AG09319 (cell line): ENCODE measurements around the gene SLC30A3.

ENCODE experiments used
- DNase-seq: peaks from one replicate; pipeline ENCODE4 v3.0.0-alpha.2; 2010; ENCODE audit warnings: low read depth; ENCODE audit errors: extremely low read depth
- TF ChIP-seq, protein P1 (sequence below): IDR thresholded peaks from 2 replicates; pipeline ENCODE4 v1.5.1; 2011; ENCODE audit warnings: low read depth, mild to moderate bottlenecking, inconsistent platforms, low read length, moderate library complexity

SLC30A3 gene

DNA sequence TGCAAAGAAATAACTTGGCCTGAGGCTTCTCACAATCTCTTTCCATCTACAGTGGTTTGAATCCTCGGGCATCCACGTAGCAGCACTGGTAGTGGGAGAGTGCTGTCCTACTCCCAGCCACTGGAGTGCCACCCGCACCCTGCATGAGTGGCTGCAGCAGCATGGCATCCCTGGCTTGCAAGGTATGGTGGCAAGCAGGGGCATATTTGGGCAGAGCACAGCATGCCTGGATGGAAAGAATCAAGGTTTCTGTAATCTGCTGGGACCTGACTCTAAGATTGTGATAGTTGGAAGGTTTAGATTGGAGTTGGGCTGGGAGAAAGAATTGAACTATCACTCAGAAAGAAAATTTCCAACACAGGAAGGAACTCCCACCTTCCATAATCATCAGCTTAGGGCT lies 41.7 kb downstream of the SLC30A3 start:
- TF ChIP-seq, protein P1, sequence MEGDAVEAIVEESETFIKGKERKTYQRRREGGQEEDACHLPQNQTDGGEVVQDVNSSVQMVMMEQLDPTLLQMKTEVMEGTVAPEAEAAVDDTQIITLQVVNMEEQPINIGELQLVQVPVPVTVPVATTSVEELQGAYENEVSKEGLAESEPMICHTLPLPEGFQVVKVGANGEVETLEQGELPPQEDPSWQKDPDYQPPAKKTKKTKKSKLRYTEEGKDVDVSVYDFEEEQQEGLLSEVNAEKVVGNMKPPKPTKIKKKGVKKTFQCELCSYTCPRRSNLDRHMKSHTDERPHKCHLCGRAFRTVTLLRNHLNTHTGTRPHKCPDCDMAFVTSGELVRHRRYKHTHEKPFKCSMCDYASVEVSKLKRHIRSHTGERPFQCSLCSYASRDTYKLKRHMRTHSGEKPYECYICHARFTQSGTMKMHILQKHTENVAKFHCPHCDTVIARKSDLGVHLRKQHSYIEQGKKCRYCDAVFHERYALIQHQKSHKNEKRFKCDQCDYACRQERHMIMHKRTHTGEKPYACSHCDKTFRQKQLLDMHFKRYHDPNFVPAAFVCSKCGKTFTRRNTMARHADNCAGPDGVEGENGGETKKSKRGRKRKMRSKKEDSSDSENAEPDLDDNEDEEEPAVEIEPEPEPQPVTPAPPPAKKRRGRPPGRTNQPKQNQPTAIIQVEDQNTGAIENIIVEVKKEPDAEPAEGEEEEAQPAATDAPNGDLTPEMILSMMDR, result no peak
- no peak for DNase-seq

DNA sequence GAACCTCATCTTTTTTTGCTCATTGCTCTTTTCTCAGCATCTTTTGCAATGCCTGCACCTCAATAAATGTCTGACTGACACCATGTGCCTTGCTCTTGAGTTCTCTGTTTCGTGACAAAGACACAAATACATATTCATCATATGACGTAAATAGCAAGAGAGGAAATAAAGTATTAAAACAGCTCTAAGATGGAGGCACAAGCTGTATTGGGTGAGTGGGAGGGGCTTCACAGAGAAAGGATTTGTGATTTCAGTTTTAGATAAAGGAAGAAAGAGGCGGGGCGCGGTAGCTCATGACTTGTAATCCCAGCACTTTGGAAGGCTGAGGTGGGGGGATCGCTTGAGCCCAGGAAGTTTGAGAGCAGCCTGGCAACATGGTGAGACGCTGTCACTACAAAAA lies 42.8 kb downstream of the SLC30A3 start:
- DNase-seq, result no peak
- TF ChIP-seq, protein P1, result no peak

DNA sequence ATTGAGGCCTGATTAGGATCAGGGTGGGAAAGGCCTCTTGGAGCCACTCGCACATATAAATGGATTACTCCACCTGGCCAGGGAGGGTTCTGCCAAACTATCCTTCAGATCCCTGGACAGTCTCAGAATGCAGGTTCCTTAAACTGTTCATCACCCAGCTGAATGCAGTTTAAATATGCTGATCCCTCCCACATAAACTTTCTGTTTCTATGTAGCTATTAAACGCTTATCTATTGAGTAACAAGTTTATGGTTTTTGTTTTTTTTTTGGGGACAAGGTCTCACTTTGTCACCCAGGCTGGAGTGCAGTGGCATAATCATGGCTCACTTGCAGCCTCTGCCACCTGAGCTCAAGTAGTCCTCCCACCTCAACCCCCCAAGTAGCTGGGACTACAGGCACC lies 43.8 kb downstream of the SLC30A3 start:
- TF ChIP-seq, protein P1, result no peak
- no peak for DNase-seq

DNA sequence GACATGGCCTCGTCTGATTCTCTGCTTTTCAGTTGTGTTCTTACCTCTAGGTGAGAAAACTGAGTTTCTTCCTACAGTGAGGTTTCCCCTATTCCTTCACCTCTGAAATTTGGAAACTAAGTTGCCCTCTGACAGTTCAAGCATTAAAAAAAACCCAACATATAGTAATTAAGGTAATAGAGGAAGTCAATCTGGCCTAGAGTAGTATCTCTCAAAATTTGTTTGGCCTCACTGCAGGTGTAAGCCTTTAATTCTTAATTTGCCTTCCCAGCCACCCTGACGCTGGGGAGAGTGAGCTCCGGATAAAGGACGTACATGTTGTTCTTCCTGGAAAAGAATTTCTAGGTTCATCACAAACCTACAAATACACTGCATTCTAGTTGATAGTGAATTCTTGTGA lies 44.2 kb downstream of the SLC30A3 start:
- TF ChIP-seq, protein P1, result no peak
- no peak for DNase-seq

DNA sequence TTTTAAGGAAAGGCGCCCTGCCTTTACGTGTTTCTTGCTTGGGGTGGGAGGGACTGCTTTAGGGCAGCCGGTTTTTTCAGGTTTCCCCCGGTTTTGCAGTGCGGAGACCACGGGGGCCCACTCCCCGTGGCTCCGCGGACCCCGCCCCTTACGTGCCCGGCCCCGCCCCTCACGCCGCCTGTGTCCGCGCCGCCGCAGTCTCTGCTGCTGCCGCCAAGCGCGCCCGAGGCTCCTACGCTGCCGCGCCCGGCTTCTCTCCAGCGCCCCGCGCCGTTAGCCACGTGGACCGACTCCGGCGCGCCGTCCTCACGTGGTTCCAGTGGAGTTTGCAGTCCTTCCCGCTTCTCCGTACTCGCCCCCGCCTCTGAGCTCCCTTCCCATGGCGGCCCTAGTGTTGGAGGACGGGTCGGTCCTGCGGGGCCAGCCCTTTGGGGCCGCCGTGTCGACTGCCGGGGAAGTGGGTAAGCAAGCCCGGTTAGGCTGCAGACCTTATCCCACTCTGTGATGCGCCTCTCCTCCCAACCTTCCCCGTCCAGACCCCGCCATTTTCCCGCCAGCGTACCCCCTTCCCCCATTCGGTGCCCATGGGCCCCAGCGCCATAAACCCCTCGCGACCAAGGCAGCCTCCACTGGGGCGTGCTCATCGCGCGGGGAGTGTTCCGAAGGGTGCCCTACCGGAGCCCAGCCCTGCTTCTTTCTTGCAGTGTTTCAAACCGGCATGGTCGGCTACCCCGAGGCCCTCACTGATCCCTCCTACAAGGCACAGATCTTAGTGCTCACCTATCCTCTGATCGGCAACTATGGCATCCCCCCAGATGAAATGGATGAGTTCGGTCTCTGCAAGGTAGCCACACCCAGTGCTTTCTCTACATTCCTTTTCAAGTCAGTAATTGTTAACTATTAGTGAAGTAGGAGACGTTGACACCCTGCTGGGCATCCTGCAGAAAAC lies 45.4 kb downstream of the SLC30A3 start, which contains the start of gene CAD:
Gene CAD (plus strand): TSS at position 197 of the 949 bp plus-strand sequence. CDS start 183 bp downstream, at position 380.
- no peak for DNase-seq
- TF ChIP-seq, protein P1, result no peak; the same call in 1 of the 2 replicates

DNA sequence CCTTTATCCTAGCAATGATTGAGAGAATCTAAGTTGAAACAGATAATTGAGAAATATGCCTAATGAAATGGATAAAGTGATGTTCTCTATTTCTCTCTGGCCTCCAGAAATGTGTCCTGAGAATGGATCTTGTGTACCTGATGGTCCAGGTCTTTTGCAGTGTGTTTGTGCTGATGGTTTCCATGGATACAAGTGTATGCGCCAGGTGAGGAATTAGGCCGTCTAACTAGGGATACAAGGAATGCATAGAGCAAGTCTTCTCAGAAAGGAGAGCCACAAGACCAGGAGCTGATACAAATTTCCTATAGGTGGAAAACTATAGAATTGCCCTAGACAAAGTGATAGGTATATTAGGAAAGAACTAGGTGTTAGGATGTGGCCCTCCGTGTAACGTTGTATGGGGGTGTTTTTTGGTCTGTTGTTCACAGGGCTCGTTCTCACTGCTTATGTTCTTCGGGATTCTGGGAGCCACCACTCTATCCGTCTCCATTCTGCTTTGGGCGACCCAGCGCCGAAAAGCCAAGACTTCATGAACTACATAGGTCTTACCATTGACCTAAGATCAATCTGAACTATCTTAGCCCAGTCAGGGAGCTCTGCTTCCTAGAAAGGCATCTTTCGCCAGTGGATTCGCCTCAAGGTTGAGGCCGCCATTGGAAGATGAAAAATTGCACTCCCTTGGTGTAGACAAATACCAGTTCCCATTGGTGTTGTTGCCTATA lies 46.3 kb downstream of the SLC30A3 start:
- TF ChIP-seq, protein P1, result no peak
- DNase-seq, result no peak

DNA sequence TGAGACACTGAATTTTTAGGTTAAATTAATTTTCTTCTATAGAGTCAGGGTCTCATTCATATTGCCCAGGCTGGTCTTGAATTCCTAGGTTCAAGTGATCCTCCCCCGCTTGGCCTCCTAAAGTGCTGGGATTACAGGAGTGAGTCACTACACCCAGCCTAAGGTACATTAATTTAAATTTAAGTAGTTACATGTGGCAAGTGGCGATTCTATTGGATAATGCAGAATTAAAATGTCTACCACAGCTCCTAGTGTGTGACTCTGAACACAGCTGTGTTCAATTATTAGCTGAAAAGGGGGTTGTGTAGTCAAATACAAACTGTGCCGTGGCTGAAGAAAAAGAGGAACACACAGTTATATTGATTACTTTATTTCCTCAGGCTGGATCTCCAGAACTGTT lies 47.9 kb downstream of the SLC30A3 start:
- DNase-seq, result no peak
- TF ChIP-seq, protein P1, result no peak
